ENCODE data around the gene ARSI. TPM values are rescaled to one million over a fixed set of nuclear protein-coding genes. Genes with fewer than 3 reads are reported as not detected.

The ARSI gene
- total and polyA plus RNA-seq, 2 of the 13 experiments (the other 11 are each of a cell fraction or from before 2014, with no cell fraction given) = 4.2 to 33.9 TPM

DNA sequence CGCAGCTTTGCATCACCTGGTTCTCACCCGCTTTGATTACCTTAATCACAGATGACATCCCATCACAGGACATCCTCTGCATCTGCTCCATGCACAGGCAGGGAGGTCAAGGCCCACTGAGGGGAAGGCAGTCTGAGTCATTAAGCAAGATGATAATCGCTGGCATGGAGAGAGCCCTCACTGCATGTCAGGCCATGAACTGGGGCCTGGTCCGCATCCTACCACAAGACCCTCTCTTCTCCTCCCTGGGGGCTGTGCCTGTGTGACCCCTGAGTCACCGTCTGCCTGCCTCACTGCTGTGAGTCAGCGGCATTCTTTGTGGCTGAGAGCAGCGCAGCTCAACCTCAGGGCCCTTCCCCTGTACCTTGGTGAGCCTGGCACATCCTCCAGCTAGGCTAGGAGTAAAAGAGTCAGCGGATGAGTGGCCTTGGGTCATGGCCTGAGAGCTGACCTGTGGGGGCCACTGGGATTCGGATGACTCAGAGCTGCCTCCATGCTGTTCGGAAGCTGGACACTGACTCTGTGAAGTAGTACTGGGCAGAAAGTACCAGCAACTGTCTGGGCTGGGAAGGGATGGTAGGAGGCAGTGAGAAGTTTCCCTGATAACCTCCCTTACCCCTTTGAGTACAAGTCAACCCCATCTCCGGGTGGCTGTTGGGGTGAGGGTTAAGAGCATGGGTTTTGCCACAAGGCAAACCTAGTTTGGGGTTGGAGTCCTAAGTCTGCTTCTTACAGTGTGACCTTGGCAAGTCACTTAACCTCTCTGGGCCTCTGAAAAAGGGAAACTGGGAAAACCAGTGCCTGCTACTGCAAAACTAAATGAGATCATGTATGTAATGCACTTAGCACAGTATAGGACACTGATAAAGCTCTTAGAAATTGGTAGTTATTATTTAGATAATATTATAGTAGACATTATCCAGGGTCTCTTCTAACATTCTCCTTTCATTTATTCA lies 14.6 kb upstream of the ARSI start (continued):
- TF ChIP-seq, protein P1, sequence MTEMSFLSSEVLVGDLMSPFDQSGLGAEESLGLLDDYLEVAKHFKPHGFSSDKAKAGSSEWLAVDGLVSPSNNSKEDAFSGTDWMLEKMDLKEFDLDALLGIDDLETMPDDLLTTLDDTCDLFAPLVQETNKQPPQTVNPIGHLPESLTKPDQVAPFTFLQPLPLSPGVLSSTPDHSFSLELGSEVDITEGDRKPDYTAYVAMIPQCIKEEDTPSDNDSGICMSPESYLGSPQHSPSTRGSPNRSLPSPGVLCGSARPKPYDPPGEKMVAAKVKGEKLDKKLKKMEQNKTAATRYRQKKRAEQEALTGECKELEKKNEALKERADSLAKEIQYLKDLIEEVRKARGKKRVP (CRISPR knock-in tag; IDR thresholded peaks at IDR 0.05) = 0 out of 4 replicates have a peak, but pooled peaks of 1 of the 2 experiments have one; percentile 34
- no peak for TF ChIP-seq ZNF10 (CRISPR knock-in tag; IDR thresholded peaks at IDR 0.05; ENCODE audit: borderline replicate concordance, low read depth)
- TF ChIP-seq POGZ (CRISPR knock-in tag; IDR thresholded peaks at IDR 0.05) = peak; percentile 63
- no peak for TF ChIP-seq PPARG (CRISPR knock-in tag; conservative IDR thresholded peaks at IDR 0.05)
- no peak for TF ChIP-seq ZFP36L2 (CRISPR knock-in tag; IDR thresholded peaks at IDR 0.05)
- TF ChIP-seq ZNF629 (CRISPR knock-in tag; conservative IDR thresholded peaks at IDR 0.05) = no peak
- no peak for TF ChIP-seq GLI4 (CRISPR knock-in tag; IDR thresholded peaks at IDR 0.05; ENCODE audit: borderline replicate concordance)
- peak; percentile 57; the same call in 1 of the 2 replicates for TF ChIP-seq GATAD2A (CRISPR knock-in tag; IDR thresholded peaks at IDR 0.05)
- TF ChIP-seq ZNF121 (CRISPR knock-in tag; IDR thresholded peaks at IDR 0.05) = no peak
- TF ChIP-seq, protein P2, sequence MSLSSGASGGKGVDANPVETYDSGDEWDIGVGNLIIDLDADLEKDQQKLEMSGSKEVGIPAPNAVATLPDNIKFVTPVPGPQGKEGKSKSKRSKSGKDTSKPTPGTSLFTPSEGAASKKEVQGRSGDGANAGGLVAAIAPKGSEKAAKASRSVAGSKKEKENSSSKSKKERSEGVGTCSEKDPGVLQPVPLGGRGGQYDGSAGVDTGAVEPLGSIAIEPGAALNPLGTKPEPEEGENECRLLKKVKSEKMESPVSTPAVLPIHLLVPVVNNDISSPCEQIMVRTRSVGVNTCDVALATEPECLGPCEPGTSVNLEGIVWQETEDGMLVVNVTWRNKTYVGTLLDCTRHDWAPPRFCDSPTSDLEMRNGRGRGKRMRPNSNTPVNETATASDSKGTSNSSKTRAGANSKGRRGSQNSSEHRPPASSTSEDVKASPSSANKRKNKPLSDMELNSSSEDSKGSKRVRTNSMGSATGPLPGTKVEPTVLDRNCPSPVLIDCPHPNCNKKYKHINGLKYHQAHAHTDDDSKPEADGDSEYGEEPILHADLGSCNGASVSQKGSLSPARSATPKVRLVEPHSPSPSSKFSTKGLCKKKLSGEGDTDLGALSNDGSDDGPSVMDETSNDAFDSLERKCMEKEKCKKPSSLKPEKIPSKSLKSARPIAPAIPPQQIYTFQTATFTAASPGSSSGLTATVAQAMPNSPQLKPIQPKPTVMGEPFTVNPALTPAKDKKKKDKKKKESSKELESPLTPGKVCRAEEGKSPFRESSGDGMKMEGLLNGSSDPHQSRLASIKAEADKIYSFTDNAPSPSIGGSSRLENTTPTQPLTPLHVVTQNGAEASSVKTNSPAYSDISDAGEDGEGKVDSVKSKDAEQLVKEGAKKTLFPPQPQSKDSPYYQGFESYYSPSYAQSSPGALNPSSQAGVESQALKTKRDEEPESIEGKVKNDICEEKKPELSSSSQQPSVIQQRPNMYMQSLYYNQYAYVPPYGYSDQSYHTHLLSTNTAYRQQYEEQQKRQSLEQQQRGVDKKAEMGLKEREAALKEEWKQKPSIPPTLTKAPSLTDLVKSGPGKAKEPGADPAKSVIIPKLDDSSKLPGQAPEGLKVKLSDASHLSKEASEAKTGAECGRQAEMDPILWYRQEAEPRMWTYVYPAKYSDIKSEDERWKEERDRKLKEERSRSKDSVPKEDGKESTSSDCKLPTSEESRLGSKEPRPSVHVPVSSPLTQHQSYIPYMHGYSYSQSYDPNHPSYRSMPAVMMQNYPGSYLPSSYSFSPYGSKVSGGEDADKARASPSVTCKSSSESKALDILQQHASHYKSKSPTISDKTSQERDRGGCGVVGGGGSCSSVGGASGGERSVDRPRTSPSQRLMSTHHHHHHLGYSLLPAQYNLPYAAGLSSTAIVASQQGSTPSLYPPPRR (CRISPR knock-in tag; IDR thresholded peaks at IDR 0.05; ENCODE audit: borderline replicate concordance) = no peak
- TF ChIP-seq SKI (IDR thresholded peaks at IDR 0.05; ENCODE audit: partially characterized antibody) = peak; percentile 38
- TF ChIP-seq SOX6 (IDR thresholded peaks at IDR 0.05) = no peak
- no peak; the same call in 1 of the 2 replicates for TF ChIP-seq SOX6 (CRISPR knock-in tag; IDR thresholded peaks at IDR 0.05)
